ENCODE data around the gene RS1.

Gene RS1

GRCh38 chrX:18682979-18683387, 11.1 kb upstream of the RS1 start:
- DNase-seq (ENCODE audit: low read depth, low spot score): no peak
- no peak overlapping the region for H3K4me3 ChIP-seq (ENCODE audit: low read depth, low read length)
- TF ChIP-seq CTCF (IDR thresholded peaks at IDR 0.05; ENCODE audit: low read depth, low read length): no peak
- in situ Hi-C loops (cut with HindIII; ENCODE audit: low sequenced_read_pairs): no loop called here

GRCh38 chrX:18681996-18682395, 10.1 kb upstream of the RS1 start:
- no peak overlapping the region for H3K4me3 ChIP-seq (ENCODE audit: low read depth, low read length)
- no peak for TF ChIP-seq CTCF (IDR thresholded peaks at IDR 0.05; ENCODE audit: low read depth, low read length)
- DNase-seq (ENCODE audit: low read depth, low spot score): no peak
- in situ Hi-C loops (cut with HindIII; ENCODE audit: low sequenced_read_pairs): no loop called here

- H3K4me3 ChIP-seq (ENCODE audit: low read depth, low read length): no peak overlapping the region
- TF ChIP-seq CTCF (IDR thresholded peaks at IDR 0.05; ENCODE audit: low read depth, low read length): no peak
- in situ Hi-C loops (cut with HindIII; ENCODE audit: low sequenced_read_pairs): no loop called here
Observed at GRCh38 chrX:18677161-18677869, 5.4 kb upstream of the RS1 start.

GRCh38 chrX:18676470-18676869, 4.6 kb upstream of the RS1 start:
- in situ Hi-C loops (cut with HindIII; ENCODE audit: low sequenced_read_pairs): no loop called here
- H3K4me3 ChIP-seq (ENCODE audit: low read depth, low read length): no peak overlapping the region
- TF ChIP-seq CTCF (IDR thresholded peaks at IDR 0.05; ENCODE audit: low read depth, low read length): peak; percentile 28
- DNase-seq (ENCODE audit: low read depth, low spot score): no peak

More at GRCh38 chrX:18677161-18677869, 5.4 kb upstream of the RS1 start:
- no peak for DNase-seq (ENCODE audit: low read depth, low spot score)

- H3K4me3 ChIP-seq (ENCODE audit: low read depth, low read length): no peak overlapping the region
- in situ Hi-C loops (cut with HindIII; ENCODE audit: low sequenced_read_pairs): no loop called here
- TF ChIP-seq CTCF (IDR thresholded peaks at IDR 0.05; ENCODE audit: low read depth, low read length): no peak
- no peak for DNase-seq (ENCODE audit: low read depth, low spot score)
Observed at GRCh38 chrX:18676050-18676449, 4.1 kb upstream of the RS1 start.

GRCh38 chrX:18674788-18675735, 3.2 kb upstream of the RS1 start:
- in situ Hi-C loops (cut with HindIII; ENCODE audit: low sequenced_read_pairs): no loop called here

More at GRCh38 chrX:18674788-18675735, 3.2 kb upstream of the RS1 start:
- peak overlapping the region; percentile 55 for H3K4me3 ChIP-seq (ENCODE audit: low read depth, low read length)
- TF ChIP-seq CTCF (IDR thresholded peaks at IDR 0.05; ENCODE audit: low read depth, low read length): no peak
- peak; percentile 68 for DNase-seq (ENCODE audit: low read depth, low spot score)

Data from astrocyte of the spinal cord (primary cell).